HG02571 (cell line): ENCODE results near the gene PRAME.
"Not testable (repeated sequence)": the region's sequence is repeated elsewhere in the genome, so short reads cannot be mapped to it uniquely, and the experiment has no call there.

Experiments
- ATAC-seq: cut with Tn5 transposase; IDR thresholded peaks from one replicate; pipeline ENCODE4 v1.9.1; 2021; ENCODE audit warnings: mild to moderate bottlenecking, moderate library complexity; ENCODE audit not compliant: unreplicated experiment

PRAME gene, protein sequence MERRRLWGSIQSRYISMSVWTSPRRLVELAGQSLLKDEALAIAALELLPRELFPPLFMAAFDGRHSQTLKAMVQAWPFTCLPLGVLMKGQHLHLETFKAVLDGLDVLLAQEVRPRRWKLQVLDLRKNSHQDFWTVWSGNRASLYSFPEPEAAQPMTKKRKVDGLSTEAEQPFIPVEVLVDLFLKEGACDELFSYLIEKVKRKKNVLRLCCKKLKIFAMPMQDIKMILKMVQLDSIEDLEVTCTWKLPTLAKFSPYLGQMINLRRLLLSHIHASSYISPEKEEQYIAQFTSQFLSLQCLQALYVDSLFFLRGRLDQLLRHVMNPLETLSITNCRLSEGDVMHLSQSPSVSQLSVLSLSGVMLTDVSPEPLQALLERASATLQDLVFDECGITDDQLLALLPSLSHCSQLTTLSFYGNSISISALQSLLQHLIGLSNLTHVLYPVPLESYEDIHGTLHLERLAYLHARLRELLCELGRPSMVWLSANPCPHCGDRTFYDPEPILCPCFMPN

DNA sequence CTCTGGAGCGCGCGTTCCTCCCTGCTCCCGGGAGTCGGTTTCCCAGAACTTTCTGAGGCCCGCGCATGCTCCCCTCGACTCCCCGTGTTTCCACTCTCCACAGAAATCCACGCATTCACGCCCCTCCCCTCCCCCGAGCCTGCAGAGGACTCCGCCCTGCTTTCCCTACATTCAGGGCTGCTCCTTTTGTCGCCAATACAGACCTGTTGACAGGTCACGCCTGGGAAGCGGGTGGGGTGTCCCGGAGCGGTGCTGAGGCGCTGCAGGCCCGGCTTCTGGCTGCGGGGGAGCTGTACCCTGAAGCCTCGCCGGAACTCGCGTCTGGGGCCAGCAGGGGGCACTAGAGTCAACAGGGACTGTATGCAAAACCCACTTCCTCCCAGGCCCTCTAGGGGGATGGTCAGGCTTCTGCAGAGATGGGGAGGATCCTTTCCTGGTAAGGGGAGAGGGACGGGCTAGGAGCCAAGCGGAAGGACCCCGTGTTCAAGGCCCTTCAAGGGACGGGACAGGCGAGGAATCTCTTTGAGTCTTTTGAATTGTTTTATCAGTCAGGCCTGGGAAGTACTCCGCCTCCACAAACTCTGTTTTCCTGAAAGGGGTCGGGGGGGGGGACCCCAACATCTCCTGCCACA lies at the start of gene PRAME:
Gene PRAME, minus strand, starts transcription at position 294 of the 632 bp plus-strand sequence. CDS start 2,433 bp downstream, outside the sequence.
- ATAC-seq, result no peak

DNA sequence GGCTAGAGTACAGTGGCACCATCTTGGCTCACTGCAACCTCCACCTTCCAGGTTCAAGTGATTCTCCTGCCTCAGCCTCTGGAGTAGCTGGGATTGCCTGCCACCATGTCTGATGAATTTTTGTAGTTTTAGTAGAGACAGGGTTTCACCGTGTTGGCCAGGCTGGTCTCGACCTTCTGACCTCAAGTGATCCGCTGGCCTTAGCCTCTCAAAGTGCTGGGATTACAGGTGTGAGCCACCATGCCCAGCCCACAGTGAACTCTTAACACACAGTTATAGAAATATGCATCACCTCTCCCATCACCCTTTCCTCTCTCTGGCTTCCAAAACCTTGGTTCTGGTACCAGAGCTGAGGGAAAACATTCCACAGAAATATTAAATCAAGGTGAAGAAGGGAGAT lies 49.0 kb upstream of the PRAME start:
- ATAC-seq, result not testable (repeated sequence)

DNA sequence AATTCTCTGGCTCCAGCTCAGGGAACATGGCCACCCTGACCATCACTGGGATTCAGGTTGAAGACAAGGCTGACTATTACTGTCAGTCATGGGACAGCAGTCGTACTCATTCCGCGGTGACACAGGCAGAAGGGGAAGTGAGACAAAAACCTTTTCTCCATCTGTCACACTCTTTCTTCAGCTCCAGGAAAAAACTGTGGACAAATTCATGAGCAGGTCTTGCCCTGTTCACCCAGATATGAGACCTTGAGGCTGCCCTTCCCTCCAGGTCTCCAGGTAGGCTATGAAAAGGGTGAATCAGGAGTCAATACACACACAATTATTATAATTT lies 46.0 kb upstream of the PRAME start:
- no peak for ATAC-seq

DNA sequence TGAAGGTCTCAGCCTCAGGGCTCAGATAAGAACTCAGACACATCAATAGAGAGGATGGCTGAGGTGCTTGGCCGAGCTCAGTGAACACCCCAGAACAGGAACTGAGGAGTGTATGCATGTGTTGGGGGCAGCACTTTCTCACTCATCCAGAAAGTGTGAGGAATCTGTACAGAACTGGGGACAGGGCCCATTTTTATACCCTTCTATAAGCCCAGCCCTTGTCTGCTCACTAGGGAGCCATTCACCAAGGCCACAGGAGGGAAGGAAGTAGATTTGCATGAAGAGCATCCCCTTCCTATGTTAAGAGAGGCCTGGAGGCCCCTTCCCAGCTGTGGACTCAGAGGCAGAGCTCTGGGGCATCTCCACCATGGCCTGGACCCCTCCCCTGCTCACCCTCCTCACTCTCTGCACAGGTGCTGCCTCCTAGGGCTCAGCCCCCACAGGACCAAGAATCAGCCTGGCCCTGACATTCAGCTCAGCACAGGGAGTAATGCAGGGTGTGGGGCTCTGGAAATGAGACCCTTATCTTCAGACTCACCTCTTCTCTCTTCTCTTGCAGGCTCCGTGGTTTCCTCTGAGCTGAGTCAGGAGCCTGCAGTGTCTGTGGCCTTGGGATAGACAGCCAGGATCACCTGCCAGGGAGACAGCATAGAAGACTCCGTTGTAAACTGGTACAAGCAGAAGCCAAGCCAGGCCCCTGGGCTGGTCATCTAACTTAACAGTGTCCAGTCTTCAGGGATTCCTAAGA lies 45.4 kb upstream of the PRAME start:
- ATAC-seq, result no peak

DNA sequence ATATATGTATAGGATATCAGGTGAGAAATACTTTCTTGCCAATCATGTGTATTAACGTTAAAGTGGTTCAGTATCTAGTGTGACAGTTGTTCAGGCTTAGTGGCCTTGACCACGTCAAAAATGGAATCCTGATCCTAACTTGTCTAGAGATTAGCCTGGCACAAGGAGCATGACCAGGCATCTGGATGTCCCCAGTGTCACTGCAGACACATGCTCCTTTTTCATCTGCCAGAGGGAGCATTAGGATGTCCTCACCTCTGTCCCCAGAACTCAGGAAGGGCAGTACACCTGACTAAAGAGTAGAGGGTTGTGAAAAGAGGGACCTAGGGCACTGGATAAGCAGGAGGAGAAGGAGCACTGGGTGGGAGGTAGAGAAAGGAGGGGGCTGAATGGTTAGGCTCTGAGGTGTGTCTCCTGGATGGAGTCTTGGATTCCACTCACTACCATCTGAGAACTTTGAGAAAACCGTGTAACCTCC lies 44.4 kb upstream of the PRAME start:
- ATAC-seq, result no peak

DNA sequence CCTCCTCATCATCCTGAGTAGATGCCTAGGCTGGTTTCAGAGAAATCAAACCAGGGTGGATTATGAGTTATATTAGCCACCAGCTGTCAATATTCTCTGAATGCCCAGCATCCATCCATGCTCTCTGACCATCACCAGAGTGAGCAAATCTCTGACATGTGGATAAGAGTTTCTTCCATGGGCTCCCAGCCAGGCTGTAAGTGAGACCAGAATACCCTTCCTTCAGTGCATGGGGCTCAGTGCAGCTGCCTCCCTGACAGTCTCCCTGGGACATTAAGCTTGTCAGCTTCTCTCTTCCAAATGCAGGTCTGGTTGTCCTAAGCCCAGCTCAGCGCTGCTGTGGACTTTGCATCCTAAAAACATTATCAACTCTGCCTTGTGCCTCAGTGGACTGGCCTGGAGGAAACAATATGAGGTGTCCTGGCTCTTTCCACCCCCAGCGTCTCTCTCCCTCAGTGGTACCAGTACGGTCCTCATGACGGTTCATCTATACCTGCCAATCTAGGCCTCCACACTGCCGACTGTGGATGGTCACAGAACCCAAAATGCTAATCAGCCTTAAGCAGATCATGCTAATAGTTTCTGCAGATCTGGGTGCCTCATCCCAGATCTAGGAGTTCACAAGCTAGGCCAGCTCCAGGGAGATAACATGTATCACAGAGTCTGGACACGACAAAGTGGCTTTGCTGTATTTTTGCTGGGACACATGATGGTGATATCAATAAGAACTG lies 41.6 kb upstream of the PRAME start:
- no peak for ATAC-seq

DNA sequence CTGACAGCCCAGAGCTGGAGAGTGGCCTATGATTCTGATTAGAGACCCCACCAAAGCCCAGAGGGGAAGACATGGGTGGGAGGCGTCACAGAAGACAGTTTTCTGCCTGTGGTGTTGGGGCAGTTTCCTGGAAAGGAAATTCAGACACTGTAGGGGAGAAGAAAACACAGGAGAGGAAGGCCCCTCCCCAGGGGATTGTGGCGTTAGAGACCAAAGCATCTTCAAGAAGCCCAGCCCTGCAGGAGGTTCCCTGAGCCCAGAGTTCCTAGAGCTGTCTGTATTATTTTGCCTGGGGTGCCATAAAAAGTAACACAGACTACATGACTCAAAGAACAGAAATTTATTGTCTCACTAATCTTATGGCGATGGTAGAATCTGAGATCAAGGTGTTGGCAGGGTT lies 40.2 kb upstream of the PRAME start:
- ATAC-seq, result no peak

DNA sequence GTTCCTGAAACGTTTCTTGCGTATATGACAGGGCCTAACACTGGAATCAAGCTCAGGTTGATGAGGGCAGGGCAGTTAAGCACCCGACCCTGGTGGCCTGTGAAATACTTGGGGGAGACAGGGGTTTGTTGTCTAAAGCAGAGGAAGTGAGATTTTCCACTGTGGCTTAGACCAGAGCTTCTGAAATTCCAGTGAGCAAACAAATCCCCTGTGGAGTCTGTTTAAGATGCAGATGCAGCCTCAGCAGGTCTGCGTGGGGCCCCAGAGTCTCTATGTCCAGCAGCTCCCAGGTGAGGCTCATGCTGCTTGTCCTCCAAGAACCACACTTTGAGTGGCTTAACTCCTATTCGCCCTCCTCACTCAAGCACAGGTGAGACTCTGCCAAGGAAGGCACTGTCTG lies 39.1 kb upstream of the PRAME start:
- no peak for ATAC-seq

DNA sequence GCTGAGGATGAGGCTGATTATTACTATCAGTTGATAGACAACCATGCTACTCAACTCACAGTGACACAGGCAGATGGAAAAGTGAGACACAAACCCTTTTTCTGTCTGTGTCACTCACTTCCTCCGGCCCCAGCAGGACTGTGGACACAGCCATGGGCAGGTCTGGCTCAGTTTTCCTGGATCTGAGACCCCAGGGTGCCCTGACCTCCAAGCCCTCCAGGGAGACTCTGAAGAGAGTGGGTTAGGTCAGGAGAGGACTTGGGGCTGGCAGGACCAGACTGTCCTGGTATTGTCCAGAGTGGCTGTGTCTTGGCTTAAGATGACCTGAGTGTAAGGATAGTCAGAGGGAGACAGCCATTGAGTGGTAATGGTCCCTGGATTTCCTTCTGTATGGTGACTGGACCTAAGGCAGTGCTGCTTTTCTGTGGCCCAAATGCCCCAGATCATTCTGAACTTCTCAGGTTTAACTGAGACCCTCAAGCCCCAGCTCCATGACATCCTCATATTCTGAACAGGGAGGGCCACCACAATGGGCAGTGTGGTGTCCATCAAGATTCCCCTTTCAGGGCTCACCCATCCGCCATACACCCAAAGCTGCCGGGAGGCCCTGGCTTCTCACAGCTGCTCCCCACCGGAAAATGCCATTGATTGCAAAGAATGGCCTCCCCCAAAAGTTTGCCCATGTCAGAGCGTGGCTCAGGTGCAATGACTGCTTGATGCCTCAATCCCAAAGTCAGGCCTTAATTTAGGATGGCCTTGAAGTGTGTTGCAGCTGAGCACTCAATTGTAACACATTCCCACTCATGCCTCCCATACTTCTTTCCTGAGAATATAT lies 36.2 kb upstream of the PRAME start:
- no peak for ATAC-seq

DNA sequence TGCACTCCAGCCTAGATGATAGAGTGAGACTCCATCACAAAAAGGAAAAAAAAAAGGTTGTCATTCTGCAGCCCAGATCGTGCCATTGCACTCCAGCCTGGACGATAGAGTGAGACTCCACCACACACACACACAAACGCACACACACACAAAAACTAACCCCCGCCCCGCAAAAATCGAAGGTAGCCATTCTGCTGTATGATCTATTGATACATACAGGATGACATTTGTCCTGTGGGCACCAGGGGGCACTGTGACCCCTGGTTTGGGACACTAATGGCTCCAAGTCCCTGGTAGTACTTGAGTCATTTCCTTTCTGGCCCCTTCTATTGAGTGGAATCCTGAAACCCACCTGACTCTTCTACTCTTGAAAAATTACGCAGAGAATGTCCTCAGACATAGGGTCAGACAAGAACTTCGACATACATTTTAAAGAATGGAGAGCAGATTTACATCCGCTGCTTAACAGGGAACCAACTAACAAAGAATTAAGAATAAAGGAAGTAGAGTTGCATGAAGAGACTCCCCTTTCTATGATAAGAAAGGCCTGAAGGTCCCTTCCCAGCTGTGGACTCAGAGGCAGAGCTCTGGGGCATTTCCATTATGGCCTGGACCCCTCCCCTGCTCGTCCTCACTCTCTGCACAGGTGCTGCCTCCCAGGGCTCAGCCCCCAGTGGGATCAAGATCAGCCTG lies 35.0 kb upstream of the PRAME start:
- no peak for ATAC-seq

DNA sequence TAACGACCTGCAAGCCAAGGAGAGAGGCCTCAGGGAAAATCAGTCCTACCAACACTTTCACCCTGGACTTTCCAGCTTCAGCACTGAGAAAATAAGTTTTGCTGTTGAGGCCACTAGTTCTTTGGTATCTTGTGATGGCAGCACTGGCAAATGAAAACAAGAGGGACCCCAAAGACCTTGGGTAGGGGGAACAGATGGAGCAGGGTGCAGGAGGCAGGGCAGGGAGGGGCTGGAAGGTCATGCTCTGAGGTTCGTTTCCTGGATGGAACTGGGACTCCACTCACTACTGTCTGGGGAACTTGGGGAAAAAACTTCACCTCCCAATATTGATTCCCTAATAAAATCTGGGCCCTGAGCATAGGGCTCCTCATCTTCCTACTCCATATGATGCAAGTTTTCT lies 34.2 kb upstream of the PRAME start:
- ATAC-seq, result no peak

DNA sequence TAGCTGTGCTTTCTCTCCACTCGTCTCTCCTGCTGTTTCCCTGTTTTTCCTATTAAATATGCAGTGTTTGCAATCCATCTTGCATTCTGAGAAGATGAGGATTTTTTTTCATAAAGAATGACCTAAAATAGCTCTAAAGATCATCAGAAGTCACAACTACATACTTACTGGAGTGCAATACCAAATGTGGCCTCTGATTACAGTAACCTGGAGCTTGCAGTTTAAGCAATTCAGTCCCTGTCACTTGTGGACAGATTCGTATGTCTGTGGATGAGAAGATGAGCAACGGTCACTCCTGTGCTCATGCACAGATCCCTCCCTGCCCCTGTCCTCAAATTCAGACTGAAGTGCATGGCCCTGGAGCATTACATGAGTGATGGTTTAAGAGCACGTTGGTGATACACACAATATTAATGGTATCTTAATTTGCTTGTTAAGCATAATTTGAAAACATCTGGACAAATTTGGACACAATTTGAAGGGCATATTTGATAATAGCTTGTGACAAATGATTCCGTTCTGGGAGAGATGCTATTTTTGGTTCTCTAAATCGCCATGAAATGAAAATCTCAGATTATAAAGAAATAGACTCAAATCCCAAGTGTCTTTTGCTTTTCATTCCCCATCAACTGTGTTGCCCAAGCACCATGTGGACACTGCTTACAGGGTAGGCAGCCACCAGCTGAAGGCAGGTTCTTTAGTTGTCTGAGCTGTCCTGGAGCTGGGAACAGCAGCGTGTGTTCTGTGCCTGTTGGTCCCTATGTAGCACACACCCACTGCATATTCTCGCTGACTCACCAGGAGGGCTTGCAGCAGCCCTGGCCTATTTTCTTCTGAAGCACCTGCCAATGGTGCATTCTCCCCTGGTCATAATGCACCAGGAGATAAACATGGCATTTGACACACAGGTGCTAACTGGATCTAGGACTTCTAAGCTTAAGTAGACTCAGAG lies 32.6 kb upstream of the PRAME start:
- no peak for ATAC-seq

DNA sequence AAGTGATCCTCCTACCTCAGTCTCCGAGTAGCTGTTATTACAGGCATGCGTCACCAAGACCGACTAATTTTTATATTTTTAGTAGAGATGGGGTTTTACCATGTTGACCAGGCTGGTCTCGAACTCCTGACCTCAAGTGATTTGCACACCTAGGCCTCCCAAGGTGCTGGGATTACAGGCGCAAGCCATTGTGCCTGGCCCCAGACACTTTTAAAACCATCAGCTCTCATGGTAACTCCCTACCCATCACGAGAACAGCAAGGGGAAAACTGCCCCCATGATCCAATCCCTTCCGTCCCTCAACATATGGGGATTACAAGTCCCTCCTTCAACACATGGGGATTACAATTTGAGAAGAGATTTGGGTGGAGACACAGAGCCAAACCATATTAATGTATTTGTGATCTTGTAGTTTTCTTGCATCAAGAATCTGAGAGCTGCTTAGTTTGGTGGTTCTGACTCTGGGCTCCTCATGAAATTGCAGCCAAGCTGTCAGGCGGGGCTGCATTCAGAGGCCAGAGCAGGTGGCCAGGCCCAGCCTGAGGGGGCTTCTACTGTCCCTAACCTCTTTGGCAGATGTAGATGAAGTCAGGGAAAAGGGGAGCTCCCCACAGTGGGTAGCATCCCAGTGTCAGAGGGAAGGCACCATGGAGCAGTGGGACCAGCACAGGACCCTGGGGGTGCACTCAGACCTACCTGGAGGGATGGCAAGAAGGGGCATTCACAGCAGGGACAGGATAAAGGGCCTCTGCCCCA lies 31.2 kb upstream of the PRAME start:
- ATAC-seq, result no peak

DNA sequence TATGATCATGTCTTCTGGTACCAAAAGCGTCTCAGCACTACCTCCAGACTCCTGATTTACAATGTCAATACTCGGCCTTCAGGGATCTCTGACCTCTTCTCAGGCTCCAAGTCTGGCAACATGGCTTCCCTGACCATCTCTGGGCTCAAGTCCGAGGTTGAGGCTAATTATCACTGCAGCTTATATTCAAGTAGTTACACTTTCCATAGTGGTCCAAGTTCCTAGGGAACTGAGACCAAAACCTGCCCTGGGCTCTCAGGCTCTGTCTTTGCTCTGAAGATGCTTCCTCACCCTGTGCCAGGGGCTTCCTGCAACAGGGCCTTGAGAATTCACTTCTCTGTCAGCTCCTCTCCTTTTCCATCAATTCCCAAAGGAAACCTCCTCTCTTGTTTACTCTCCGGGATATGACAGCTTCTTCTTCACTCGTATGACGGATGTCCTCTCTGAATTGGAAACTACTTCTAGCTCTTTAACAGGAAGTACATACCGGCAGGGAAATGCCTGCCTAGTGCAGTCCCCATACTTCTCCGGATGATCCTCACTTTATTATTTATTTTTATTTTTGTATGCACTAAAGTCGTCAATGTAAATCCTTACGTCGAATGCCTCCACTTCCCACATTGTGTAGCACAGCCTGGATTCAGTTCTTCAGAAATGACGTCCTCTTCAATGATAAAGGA lies 29.6 kb upstream of the PRAME start:
- no peak for ATAC-seq

DNA sequence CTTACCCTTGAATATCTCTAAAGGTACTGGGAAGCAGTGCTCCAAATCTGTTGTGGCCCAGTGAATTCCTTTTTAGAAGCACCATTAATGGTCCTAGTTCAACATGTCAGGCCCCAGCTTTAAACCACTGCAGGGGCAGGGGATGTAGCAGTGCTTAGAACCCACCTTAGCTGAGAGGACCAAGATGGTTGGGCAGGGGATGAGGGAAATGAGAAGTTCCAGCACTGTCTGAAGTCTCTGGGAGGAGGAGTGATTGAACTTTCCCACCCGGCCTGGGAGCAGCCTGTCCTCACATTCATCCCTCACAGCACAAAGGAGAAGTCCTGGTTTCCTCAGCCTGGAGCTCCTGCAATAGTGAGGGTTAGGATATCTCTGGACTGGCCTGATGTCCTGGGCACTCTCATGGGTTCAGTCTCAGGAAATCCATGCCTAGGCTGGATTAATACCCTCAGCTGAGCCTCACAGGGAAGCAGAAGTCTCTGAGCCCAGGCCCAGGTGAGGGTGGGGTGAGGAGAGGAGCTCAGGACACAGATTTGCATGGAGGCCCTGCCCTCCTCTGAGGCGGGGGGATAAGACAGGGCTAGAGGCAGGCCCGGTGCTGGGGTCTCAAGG lies 28.6 kb upstream of the PRAME start:
- no peak for ATAC-seq

DNA sequence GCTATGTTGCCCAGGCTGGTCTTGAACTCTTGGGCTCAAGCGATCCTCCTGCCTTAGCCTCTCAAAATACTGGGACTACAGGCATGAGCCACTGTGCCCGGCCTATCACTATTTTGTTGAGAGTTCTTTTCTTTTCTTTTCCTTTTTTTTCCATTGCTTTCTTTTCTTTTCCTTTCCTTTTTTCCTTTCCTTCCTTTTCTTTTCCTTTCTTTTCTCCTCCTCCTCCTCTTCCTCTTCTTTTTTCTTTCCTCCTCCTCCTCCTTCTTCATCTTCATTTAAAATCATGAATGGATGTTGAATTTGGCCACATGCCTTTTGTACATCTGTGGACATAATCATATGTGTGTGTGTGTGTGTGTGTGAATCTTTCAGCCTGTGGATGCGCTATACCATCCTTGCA lies 25.7 kb upstream of the PRAME start:
- ATAC-seq, result no peak

DNA sequence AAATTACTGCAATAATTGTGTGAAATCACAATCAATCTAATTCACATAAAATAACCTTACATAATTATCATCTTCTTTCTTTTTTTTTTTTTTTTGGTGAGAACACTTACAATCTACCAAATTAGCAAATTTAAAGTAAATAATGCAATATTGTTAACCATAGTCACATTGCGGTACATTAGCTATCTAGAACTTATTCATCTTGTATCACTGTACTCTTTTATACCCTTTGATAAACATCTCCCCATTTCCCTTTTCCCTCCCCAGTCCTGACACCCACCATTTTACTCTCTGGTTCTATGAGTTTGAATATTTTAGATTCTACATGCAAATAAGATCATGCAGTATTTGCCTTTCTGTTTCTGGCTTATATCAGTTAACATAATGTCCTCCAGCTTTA lies 24.0 kb upstream of the PRAME start:
- no peak for ATAC-seq
